Prostate gland (tissue), 2 donors: Measurements from ENCODE around the gene TNS3.

Source experiments
- POLR2A ChIP-seq: fragments of 450-650 bp; IDR thresholded peaks from one replicate; pipeline ENCODE4 v1.6.1; 2016; ENCODE audit warnings: antibody characterized with exemption, mild to moderate bottlenecking
- TF ChIP-seq, protein P1 (sequence below), 4 experiments: fragments of 200-600 bp in 2 of 4; fragments of 450-650 bp in 2 of 4; sonication (generic) in 2 of 4; IDR thresholded peaks; 1 replicate in 3 of 4; 2 replicates in 1 of 4; pipeline ENCODE4 v1.5.1; 2016 to 2019; ENCODE audit warnings: antibody characterized with exemption in 4 of 4, mild to moderate bottlenecking in 2 of 4, moderate library complexity in 2 of 4

DNA sequence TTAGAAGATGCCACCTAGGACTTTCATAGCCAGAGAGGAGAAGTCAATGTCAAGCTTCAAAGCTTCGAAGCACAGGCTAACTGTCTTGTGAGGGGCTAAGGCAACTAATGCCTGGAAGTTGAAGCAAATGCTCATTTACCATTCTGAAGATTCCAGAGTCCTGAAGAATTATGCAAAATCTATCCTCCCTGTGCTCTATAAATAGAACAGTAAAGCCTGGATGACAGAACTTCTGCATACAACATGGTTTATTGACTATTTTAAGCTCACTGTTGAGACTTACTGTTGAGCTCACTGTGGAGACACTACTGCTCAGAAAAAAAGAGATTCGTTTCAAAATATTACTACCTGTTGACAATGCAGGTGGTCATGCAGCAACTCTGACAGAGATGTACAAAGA is 28.6 kb downstream of the TNS3 start:
- TF ChIP-seq, protein P1, sequence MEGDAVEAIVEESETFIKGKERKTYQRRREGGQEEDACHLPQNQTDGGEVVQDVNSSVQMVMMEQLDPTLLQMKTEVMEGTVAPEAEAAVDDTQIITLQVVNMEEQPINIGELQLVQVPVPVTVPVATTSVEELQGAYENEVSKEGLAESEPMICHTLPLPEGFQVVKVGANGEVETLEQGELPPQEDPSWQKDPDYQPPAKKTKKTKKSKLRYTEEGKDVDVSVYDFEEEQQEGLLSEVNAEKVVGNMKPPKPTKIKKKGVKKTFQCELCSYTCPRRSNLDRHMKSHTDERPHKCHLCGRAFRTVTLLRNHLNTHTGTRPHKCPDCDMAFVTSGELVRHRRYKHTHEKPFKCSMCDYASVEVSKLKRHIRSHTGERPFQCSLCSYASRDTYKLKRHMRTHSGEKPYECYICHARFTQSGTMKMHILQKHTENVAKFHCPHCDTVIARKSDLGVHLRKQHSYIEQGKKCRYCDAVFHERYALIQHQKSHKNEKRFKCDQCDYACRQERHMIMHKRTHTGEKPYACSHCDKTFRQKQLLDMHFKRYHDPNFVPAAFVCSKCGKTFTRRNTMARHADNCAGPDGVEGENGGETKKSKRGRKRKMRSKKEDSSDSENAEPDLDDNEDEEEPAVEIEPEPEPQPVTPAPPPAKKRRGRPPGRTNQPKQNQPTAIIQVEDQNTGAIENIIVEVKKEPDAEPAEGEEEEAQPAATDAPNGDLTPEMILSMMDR (IDR thresholded peaks at IDR 0.05) = no peak
- no peak for TF ChIP-seq POLR2A
